OCI-LY7 (cell line): ENCODE measurements around the gene MAP3K13.

ENCODE experiments used
- EZH2phosphoT487 ChIP-seq: fragments of 200-600 bp; sonication (generic); IDR thresholded peaks from 2 replicates; pipeline ENCODE4 v1.6.1; 2018; ENCODE audit warnings: low read depth, borderline replicate concordance, mild to moderate bottlenecking, mixed run types, antibody characterized with exemption, low read length, moderate library complexity, mixed read lengths
- TF ChIP-seq, protein P1 (sequence below): fragments of 200-600 bp; sonication (generic); conservative IDR thresholded peaks from 2 replicates; pipeline ENCODE4 v1.5.1; 2014; ENCODE audit warnings: mild to moderate bottlenecking, antibody characterized with exemption, low read length, moderate library complexity, mixed read lengths

DNA sequence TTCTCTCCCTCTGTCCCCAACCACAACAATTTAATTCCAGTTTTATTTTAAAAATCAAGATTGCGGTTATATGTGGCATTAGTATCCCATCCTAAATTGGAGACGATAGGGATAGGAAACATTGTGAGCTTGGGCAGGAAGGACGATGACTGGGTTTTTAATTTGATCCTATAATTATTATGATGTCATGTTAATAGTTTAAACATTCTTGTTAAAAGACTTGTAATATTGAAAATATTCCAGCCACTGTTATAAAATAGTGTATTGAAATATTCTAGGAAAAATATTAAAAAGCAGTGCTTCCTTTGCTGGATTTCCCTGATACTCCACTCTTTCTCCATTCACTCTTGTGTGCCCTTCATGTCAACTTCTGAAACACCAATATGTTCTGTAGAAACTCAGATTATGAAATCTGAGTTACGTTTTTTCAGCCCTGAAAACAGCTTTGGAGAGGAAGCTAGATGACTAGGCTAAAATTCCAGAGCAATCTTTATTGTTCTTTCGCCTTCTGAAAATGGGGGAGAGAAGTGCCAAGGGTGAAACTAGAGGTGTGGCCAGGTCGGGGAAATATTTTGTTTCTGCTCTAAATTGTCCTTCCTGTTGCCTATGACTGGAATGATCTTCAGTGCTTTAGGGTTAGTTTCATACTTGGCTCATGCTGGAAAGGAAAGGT lies 46.1 kb upstream of the MAP3K13 start:
- TF ChIP-seq, protein P1, sequence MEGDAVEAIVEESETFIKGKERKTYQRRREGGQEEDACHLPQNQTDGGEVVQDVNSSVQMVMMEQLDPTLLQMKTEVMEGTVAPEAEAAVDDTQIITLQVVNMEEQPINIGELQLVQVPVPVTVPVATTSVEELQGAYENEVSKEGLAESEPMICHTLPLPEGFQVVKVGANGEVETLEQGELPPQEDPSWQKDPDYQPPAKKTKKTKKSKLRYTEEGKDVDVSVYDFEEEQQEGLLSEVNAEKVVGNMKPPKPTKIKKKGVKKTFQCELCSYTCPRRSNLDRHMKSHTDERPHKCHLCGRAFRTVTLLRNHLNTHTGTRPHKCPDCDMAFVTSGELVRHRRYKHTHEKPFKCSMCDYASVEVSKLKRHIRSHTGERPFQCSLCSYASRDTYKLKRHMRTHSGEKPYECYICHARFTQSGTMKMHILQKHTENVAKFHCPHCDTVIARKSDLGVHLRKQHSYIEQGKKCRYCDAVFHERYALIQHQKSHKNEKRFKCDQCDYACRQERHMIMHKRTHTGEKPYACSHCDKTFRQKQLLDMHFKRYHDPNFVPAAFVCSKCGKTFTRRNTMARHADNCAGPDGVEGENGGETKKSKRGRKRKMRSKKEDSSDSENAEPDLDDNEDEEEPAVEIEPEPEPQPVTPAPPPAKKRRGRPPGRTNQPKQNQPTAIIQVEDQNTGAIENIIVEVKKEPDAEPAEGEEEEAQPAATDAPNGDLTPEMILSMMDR = no peak
- no peak for TF ChIP-seq EZH2phosphoT487
